OCI-LY3 (cell line): ENCODE results near the gene CMIP.

Experiments
- H2AFZ ChIP-seq: fragments of 200-600, 300-600 bp; shearing (Covaris generic); 2 replicates; pipeline ENCODE4 v1.6.0; 2014; ENCODE audit warnings: antibody characterized with exemption, low read depth, low read length
- H3K27ac ChIP-seq: fragments of 200-600, 300-600 bp; sonication (generic); 2 replicates; pipeline ENCODE4 v1.5.1; 2014; ENCODE audit warnings: mild to moderate bottlenecking, low read length, moderate library complexity, mixed read lengths
- H3K27me3 ChIP-seq: fragments of 200-600, 300-600 bp; sonication (generic); 2 replicates; pipeline ENCODE4 v1.6.1; 2014; ENCODE audit warnings: low read depth, low read length, mixed read lengths
- H3K36me3 ChIP-seq: fragments of 200-600, 300-600 bp; sonication (generic); replicated peaks from 2 replicates; pipeline ENCODE3; 2014; ENCODE audit warnings: low read depth, low read length, mixed read lengths
- H3K4me1 ChIP-seq: fragments of 300-600, 200-600 bp; sonication (generic); 2 replicates; pipeline ENCODE4 v1.6.1; 2014; ENCODE audit warnings: low read length, mixed read lengths
- H3K4me2 ChIP-seq: fragments of 200-600, 300-600 bp; sonication (generic); 2 replicates; pipeline ENCODE4 v1.6.1; 2014; ENCODE audit warnings: low read length, mixed read lengths
- H3K4me3 ChIP-seq: fragments of 300-600, 200-600 bp; sonication (generic); 2 replicates; pipeline ENCODE4 v1.5.1; 2014; ENCODE audit warnings: antibody characterized with exemption, mild to moderate bottlenecking, low read length, moderate library complexity
- H3K79me2 ChIP-seq: fragments of 300-600, 200-600 bp; shearing (Covaris generic); 2 replicates; pipeline ENCODE4 v1.6.1; 2014; ENCODE audit warnings: mild to moderate bottlenecking, low read length, mixed read lengths
- H3K9ac ChIP-seq: fragments of 300-600, 200-600 bp; shearing (Covaris generic); 2 replicates; pipeline ENCODE4 v1.6.0; 2014; ENCODE audit warnings: mild to moderate bottlenecking, low read length, moderate library complexity
- H3K9me3 ChIP-seq: fragments of 200-600, 300-600 bp; shearing (Covaris generic); 2 replicates; pipeline ENCODE4 v1.6.1; 2014; ENCODE audit warnings: low read length, mixed read lengths; ENCODE audit not compliant: insufficient read depth
- H4K20me1 ChIP-seq: fragments of 200-600, 300-600 bp; sonication (generic); 2 replicates; pipeline ENCODE4 v1.6.1; 2016; ENCODE audit warnings: low read length, mixed read lengths; ENCODE audit not compliant: insufficient read depth
- EZH2phosphoT487 ChIP-seq: fragments of 200-600 bp; shearing (Covaris generic); IDR thresholded peaks from 2 replicates; pipeline ENCODE4 v1.6.1; 2018; ENCODE audit warnings: antibody characterized with exemption, mixed run types, low read depth
- TF ChIP-seq, protein P1 (sequence below): fragments of 200-600, 300-600 bp; sonication (generic); IDR thresholded peaks from 2 replicates; pipeline ENCODE4 v1.5.1; 2014; ENCODE audit warnings: antibody characterized with exemption, low read length, low read depth

Gene CMIP

GRCh38 chr16:81560979-81561657 is 116.5 kb downstream of the CMIP start:
- peaks cover 74% of the 10 kb centered on the region for H3K79me2 ChIP-seq
- H3K36me3 ChIP-seq = no peaks in the 10 kb centered on the region
- H3K9ac ChIP-seq = no peak overlapping the region
- no peak overlapping the region for H3K4me3 ChIP-seq
- H4K20me1 ChIP-seq = peaks cover 93% of the 10 kb centered on the region
- H2AFZ ChIP-seq = no peak overlapping the region
- H3K9me3 ChIP-seq = no peaks in the 10 kb centered on the region
- no peaks in the 10 kb centered on the region for H3K4me1 ChIP-seq
- TF ChIP-seq, protein P1, sequence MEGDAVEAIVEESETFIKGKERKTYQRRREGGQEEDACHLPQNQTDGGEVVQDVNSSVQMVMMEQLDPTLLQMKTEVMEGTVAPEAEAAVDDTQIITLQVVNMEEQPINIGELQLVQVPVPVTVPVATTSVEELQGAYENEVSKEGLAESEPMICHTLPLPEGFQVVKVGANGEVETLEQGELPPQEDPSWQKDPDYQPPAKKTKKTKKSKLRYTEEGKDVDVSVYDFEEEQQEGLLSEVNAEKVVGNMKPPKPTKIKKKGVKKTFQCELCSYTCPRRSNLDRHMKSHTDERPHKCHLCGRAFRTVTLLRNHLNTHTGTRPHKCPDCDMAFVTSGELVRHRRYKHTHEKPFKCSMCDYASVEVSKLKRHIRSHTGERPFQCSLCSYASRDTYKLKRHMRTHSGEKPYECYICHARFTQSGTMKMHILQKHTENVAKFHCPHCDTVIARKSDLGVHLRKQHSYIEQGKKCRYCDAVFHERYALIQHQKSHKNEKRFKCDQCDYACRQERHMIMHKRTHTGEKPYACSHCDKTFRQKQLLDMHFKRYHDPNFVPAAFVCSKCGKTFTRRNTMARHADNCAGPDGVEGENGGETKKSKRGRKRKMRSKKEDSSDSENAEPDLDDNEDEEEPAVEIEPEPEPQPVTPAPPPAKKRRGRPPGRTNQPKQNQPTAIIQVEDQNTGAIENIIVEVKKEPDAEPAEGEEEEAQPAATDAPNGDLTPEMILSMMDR = no peak
- TF ChIP-seq EZH2phosphoT487 = no peak
- H3K27ac ChIP-seq = no peak overlapping the region
- H3K4me2 ChIP-seq = no peak overlapping the region
- no peaks in the 10 kb centered on the region for H3K27me3 ChIP-seq

DNA sequence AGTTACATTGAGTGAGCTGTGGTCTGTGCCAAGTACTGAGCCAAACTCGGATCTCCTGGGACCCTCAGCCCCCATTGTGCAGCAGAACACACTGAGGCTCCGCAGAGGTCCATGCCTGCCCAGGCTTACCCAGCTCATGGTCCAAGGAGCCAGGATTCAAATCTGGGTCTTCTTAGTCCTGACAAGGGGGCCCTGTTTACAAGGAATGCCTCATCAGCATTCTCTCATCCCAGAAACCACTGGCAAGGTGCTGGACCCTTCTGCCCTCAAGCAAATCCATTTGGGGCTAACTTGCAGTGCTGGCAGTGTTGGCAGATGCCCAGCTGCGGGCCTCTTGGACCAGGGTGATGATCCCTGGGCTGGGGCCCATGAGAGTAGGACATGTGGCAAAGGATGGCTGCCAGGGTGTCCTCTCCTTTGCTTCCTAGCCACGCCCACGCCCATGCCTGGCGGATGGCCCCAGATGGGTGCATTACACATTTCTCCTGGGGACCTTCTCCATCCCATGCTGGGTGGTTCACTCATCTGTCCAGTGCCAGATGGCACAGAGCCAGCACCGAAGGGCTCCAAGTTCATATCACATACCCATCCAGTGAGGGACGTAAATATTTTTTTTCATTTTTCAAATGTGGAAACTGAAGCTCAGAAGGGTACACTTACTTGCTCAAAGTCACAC is 117.7 kb downstream of the CMIP start:
- TF ChIP-seq, protein P1 = no peak
- TF ChIP-seq EZH2phosphoT487 = no peak
- Histone ChIP-seq H3K9ac (no peak overlapping the region), H3K9me3 (no peaks in the 10 kb centered on the region), H2AFZ (no peak overlapping the region), H3K79me2 (peaks cover 75% of the 10 kb centered on the region), H3K27me3 (no peaks in the 10 kb centered on the region), H3K4me1 (no peaks in the 10 kb centered on the region), H3K27ac (no peak overlapping the region), H3K36me3 (peaks cover 2% of the 10 kb centered on the region), H3K4me3 (no peak overlapping the region), H4K20me1 (peaks cover 94% of the 10 kb centered on the region), H3K4me2 (no peak overlapping the region)

DNA sequence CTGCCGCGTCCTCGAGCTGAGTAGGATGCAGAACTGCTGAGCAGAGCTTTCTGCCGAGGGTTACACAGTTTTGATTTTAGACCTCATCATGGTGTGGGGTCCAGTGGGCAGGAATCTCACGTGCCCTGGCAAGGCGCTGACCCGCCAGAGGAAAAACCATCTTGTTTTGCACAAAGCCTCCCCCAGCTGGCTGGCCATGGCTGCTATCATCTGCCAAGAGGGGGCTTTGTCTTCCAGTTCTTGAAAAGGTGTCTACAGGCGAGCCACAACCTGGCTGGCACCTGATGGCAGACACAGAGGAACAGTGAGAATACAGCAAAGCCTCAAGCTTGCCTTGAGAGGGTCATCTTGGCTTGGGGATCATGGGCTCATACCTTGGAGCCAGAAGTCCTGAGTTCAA is 118.3 kb downstream of the CMIP start:
- Histone ChIP-seq H4K20me1 (peaks cover 95% of the 10 kb centered on the region), H3K4me1 (no peaks in the 10 kb centered on the region), H3K27ac (no peak overlapping the region), H3K9me3 (no peaks in the 10 kb centered on the region), H3K9ac (no peak overlapping the region), H3K4me3 (no peak overlapping the region), H3K79me2 (peaks cover 75% of the 10 kb centered on the region), H3K36me3 (peaks cover 2% of the 10 kb centered on the region), H2AFZ (no peak overlapping the region), H3K4me2 (no peak overlapping the region), H3K27me3 (no peaks in the 10 kb centered on the region)
- TF ChIP-seq, protein P1 = no peak
- TF ChIP-seq EZH2phosphoT487 = no peak

- peaks cover 76% of the 10 kb centered on the region for H3K79me2 ChIP-seq
- no peak overlapping the region for H3K27ac ChIP-seq
- H3K9me3 ChIP-seq = no peaks in the 10 kb centered on the region
- TF ChIP-seq EZH2phosphoT487 = no peak
- TF ChIP-seq, protein P1 = no peak
- peaks cover 95% of the 10 kb centered on the region for H4K20me1 ChIP-seq
- H3K4me2 ChIP-seq = no peak overlapping the region
- H3K4me3 ChIP-seq = no peak overlapping the region
- H3K36me3 ChIP-seq = peaks cover 2% of the 10 kb centered on the region
- H3K4me1 ChIP-seq = peaks cover 15% of the 10 kb centered on the region
- no peak overlapping the region for H3K9ac ChIP-seq
- H2AFZ ChIP-seq = no peak overlapping the region
- H3K27me3 ChIP-seq = no peaks in the 10 kb centered on the region
Observed at GRCh38 chr16:81564421-81564911, 119.9 kb downstream of the CMIP start.
